GM12878 (cell line): Measurements from ENCODE around the gene YBEY. TPM values are rescaled to one million over a fixed set of nuclear protein-coding genes. Genes with fewer than 3 reads are reported as not detected.

ENCODE experiments used
- ATAC-seq: fragments of 200-7000 bp; cut with Tn5 transposase; 3 replicates; pipeline ENCODE4 v1.9.1; 2020; ENCODE audit warnings: mild to moderate bottlenecking, moderate library complexity
- BruUV-seq: library from RNA; stranded (reverse); fragments of 400-500 nt; replicated peaks from 2 replicates; lab custom pipeline; 2021; lab: Mats Ljungman, UMichigan
- CTCF ChIA-PET: fragments of 300-600 bp; sonication (Branson Sonifier 250); formaldehyde crosslinking; extraction: SDS; loops from one replicate; lab custom pipeline; 2021; ENCODE audit warnings: inconsistent platforms; lab: Yijun Ruan, JAX
- POLR2A ChIA-PET: fragments of 350-600 bp; formaldehyde crosslinking; extraction: SDS; loops from one replicate; lab custom pipeline; 2021; ENCODE audit warnings: inconsistent platforms; lab: Charles Lee
- RAD21 ChIA-PET: fragments of 300-600 bp; sonication (Branson Sonifier 250); formaldehyde crosslinking; loops from one replicate; lab custom pipeline; 2023; ENCODE audit warnings: antibody characterized with exemption; ENCODE audit not compliant: unreplicated experiment; lab: Charles Lee
- SMC1A ChIA-PET: fragments of 300-600 bp; sonication (Branson Sonifier 250); formaldehyde crosslinking; loops from one replicate; lab custom pipeline; 2023; ENCODE audit not compliant: unreplicated experiment, uncharacterized antibody; lab: Charles Lee
- DNase-seq: peaks from one replicate; pipeline ENCODE4 v3.0.0-alpha.2; 2011; ENCODE audit warnings: low read depth, low spot score
- FAIRE-seq: peaks from 3 replicates; lab custom pipeline; 2011; peaks lifted over from hg19 to GRCh38; lab: Jason Lieb, UNC
- H2AFZ ChIP-seq: 2 replicates; pipeline ENCODE4 v1.6.0; 2011; ENCODE audit warnings: low read depth, low read length, control low read depth; ENCODE audit not compliant: control insufficient read depth
- H3K27ac ChIP-seq: 2 replicates; pipeline ENCODE4 v1.5.1; 2011; ENCODE audit warnings: control low read depth; ENCODE audit not compliant: control insufficient read depth, insufficient read depth
- H3K27me3 ChIP-seq, 2 experiments: replicated peaks in 1 of 2; 2 replicates each; pipeline versions ENCODE4 v1.6.0 to v1.6.1; 2011; ENCODE audit warnings: low read length in 1 of 2; ENCODE audit not compliant: control insufficient read depth in 2 of 2, insufficient read depth in 2 of 2
- H3K36me3 ChIP-seq, 2 experiments: 2 replicates each; pipeline ENCODE4 v1.5.1; 2011; ENCODE audit warnings: low read length in 1 of 2; ENCODE audit not compliant: control insufficient read depth in 2 of 2, insufficient read depth in 2 of 2
- H3K4me1 ChIP-seq: 2 replicates; pipeline ENCODE4 v1.6.1; 2011; ENCODE audit warnings: mild to moderate bottlenecking, low read length, moderate library complexity, mixed read lengths; ENCODE audit not compliant: control insufficient read depth, insufficient read depth
- H3K4me2 ChIP-seq: 2 replicates; pipeline ENCODE4 v1.6.0; 2011; ENCODE audit warnings: control low read depth; ENCODE audit not compliant: control insufficient read depth, insufficient read depth
- H3K4me3 ChIP-seq: fragments of 200-600 bp; sonication (generic); 2 replicates; pipeline ENCODE4 v1.5.1; 2016
- H3K79me2 ChIP-seq: 2 replicates; pipeline ENCODE4 v1.6.0; 2011; ENCODE audit warnings: low read length; ENCODE audit not compliant: control insufficient read depth, insufficient read depth
- H3K9ac ChIP-seq: 2 replicates; pipeline ENCODE4 v1.8.0; 2011; ENCODE audit warnings: low read length, control low read depth, mixed read lengths; ENCODE audit not compliant: control insufficient read depth, insufficient read depth
- H3K9me3 ChIP-seq: replicated peaks from 3 replicates; pipeline ENCODE4 v1.5.1; 2011; ENCODE audit warnings: mild to moderate bottlenecking, low read length; ENCODE audit not compliant: control insufficient read depth, insufficient read depth
- H4K20me1 ChIP-seq: 2 replicates; pipeline ENCODE4 v1.6.0; 2011; ENCODE audit not compliant: control insufficient read depth, insufficient read depth
- CBX5 ChIP-seq: sonication (generic); IDR thresholded peaks from 2 replicates; pipeline ENCODE4 v1.6.1; 2016; ENCODE audit warnings: low read depth, moderate library complexity, mild to moderate bottlenecking, inconsistent platforms
- DPF2 ChIP-seq: fragments of 450-650 bp; IDR thresholded peaks from 2 replicates; pipeline ENCODE4 v1.6.1; 2017; ENCODE audit warnings: mild to moderate bottlenecking
- IKZF1 ChIP-seq: fragments of 450-650 bp; conservative IDR thresholded peaks from 2 replicates; pipeline ENCODE4 v1.6.1; 2017; ENCODE audit warnings: antibody characterized with exemption, mild to moderate bottlenecking
- MEF2B ChIP-seq: fragments of 450-650 bp; IDR thresholded peaks from 2 replicates; pipeline ENCODE4 v1.6.1; 2018; ENCODE audit warnings: mild to moderate bottlenecking, moderate library complexity; ENCODE audit not compliant: partially characterized antibody, poor library complexity, severe bottlenecking
- MTA2 ChIP-seq: fragments of 450-650 bp; IDR thresholded peaks from 2 replicates; pipeline ENCODE4 v1.6.1; 2016; ENCODE audit warnings: low read depth, mild to moderate bottlenecking, moderate library complexity
- PBX3 ChIP-seq: IDR thresholded peaks from 2 replicates; pipeline ENCODE4 v1.6.1; 2011; ENCODE audit warnings: mild to moderate bottlenecking, low read depth, low read length, moderate library complexity; ENCODE audit not compliant: insufficient replicate concordance
- RFX5 ChIP-seq: IDR thresholded peaks from 2 replicates; pipeline ENCODE4 v1.6.1; 2011; ENCODE audit warnings: low read depth, low read length, improper control_type of control experiment
- WGBS: methylation state at CpG from one replicate; pipeline ENCODE4 v1.1.6; 2016; ENCODE audit warnings: low lambda C conversion rate; ENCODE audit not compliant: insufficient replicate concordance, insufficient coverage; ENCODE audit errors: missing lambda C conversion rate; 5-methylcytosine and 5-hydroxymethylcytosine counted together
- in situ Hi-C: fragments of 300-500 bp; cut with MboI; formaldehyde crosslinking; loops from 9 replicates; pipeline ENCODE4 v1.14.3; 2018; ENCODE audit warnings: mixed read lengths
- intact Hi-C: fragments of 100-400 bp; cut with micrococcal nuclease; formaldehyde crosslinking; loops from one replicate; pipeline ENCODE4 v1.14.2; 2022; ENCODE audit not compliant: unreplicated experiment
- polyA plus RNA-seq, 11 experiments: library from polyadenylated mRNA; depleted of rRNA in 4 of 11; unstranded in 6 of 11; stranded (reverse) in 5 of 11; fragments of >200 nt; fragmentation: Nextera tagmentation in 4 of 11; fragmentation: Illumina TruSeq in 1 of 11; extraction: Ambion mirVana in 4 of 11; extraction: Trizol in 1 of 11; gene quantifications; 1 replicate in 1 of 11; 2 replicates in 10 of 11; pipeline versions ENCODE4 v1.2.1 to v1.2.3, GENCODE V29; 2011 to 2016; ENCODE audit warnings: inconsistent platforms in 2 of 11, missing spikeins in 2 of 11, low read depth in 1 of 11
- total RNA-seq, 4 experiments: library from RNA; depleted of rRNA in 3 of 4; stranded (reverse); fragments of >200 nt in 3 of 4; fragmentation: Illumina TruSeq in 1 of 4; extraction: Trizol in 1 of 4; gene quantifications; 2 replicates each; pipeline versions ENCODE4 v1.2.1 to v1.2.3, GENCODE V29; 2013 to 2021
- TF ChIP-seq, protein P1 (sequence below): fragments of 450-650 bp; IDR thresholded peaks from 2 replicates; pipeline ENCODE4 v1.6.1; 2017; ENCODE audit warnings: mild to moderate bottlenecking, moderate library complexity
- TF ChIP-seq, protein P2 (sequence below): fragments of 450-650 bp; IDR thresholded peaks from 2 replicates; pipeline ENCODE4 v1.6.1; 2017; ENCODE audit warnings: mild to moderate bottlenecking

YBEY gene
- total and polyA plus RNA-seq, 10 of the 15 experiments (the other 5 are each of a cell fraction or from before 2014, with no cell fraction given), result 6.5 to 31.4 (median 18.5) TPM

DNA sequence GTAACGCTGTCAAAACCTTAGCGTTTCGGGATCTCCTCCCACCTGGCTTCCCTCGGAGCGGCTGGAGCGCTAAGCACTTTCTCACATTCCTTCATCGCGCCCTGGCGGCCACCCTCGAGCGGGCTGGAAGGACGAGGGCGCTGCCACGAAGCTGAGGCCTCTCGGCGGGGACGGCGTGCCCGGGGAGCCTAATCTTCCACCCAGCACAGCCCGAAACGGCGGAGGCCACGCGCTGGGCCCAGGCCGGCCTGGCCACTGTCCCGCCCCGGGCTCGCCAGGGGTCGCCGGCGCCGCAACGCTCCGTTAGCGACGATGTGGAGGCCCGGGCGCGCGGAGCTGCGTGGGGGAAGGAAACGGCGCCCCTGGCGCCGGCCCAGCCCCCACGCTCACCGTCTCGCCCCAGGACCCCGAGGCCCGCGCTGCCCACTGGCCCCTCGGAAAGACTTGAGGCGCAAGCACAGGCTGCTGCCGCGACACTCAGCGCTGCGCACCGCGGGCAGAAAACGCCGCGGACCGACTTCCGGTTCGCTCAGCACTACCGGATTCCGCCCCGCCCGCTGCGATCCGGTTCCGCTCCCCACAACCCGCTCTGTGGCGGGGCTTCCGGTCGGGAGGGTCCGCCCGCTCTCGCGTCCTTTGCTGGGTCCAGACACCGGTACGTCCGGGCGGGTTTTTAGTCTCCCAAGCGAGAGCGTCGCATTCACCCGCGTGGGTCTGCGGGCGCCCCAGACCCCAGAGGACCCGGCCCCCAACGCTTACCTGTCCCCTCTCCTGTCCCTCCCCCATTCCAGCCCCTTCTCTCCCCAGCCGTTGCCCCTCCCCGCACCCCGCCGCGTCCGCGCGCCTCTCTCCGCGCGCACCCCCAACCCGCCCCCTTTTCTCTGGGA is at the start of gene YBEY (continued):
- TF ChIP-seq, protein P1, sequence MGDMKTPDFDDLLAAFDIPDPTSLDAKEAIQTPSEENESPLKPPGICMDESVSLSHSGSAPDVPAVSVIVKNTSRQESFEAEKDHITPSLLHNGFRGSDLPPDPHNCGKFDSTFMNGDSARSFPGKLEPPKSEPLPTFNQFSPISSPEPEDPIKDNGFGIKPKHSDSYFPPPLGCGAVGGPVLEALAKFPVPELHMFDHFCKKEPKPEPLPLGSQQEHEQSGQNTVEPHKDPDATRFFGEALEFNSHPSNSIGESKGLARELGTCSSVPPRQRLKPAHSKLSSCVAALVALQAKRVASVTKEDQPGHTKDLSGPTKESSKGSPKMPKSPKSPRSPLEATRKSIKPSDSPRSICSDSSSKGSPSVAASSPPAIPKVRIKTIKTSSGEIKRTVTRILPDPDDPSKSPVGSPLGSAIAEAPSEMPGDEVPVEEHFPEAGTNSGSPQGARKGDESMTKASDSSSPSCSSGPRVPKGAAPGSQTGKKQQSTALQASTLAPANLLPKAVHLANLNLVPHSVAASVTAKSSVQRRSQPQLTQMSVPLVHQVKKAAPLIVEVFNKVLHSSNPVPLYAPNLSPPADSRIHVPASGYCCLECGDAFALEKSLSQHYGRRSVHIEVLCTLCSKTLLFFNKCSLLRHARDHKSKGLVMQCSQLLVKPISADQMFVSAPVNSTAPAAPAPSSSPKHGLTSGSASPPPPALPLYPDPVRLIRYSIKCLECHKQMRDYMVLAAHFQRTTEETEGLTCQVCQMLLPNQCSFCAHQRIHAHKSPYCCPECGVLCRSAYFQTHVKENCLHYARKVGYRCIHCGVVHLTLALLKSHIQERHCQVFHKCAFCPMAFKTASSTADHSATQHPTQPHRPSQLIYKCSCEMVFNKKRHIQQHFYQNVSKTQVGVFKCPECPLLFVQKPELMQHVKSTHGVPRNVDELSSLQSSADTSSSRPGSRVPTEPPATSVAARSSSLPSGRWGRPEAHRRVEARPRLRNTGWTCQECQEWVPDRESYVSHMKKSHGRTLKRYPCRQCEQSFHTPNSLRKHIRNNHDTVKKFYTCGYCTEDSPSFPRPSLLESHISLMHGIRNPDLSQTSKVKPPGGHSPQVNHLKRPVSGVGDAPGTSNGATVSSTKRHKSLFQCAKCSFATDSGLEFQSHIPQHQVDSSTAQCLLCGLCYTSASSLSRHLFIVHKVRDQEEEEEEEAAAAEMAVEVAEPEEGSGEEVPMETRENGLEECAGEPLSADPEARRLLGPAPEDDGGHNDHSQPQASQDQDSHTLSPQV, result 0 out of 2 replicates have a peak, but pooled peaks have one; percentile 47
- TF ChIP-seq MEF2B (peak; percentile 22), CBX5 (peak; percentile 47; the same call in 1 of the 2 replicates)

DNA sequence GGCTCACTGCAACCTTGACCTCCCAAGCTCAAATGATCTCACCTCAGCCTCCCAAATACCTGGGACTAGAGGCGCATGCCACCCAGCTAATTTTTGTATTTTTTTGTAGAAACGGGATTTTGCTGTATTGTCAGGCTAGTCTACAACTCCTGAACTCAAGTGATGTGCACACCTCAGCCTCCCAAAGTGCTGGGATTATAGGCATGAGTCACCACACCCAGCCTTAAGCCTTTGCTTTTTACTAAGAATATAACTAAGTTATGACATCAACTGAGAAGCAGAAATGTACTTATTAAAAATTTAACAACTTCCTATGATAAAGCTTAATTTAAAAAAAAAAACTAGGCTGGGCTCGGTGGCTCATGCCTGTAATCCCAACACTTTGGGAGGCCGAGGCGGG is 48.7 kb upstream of the YBEY start:
- ChIA-PET CTCF (interaction anchor here (0.9 to 1.1 kb wide), 2 partner anchors 13 to 16 kb away, joined by 3 read pairs; no protein-coding TSS in a partner anchor), RAD21 (interaction anchor here (1.8 kb wide), 1 partner anchor 94 kb away, joined by 4 read pairs; no protein-coding TSS in a partner anchor), POLR2A (no interaction called here), SMC1A (no interaction called here)
- Histone ChIP-seq H3K79me2 (no peaks in the 10 kb centered on the region), H3K4me2 (no peak overlapping the region), H3K9me3 (no peaks in the 10 kb centered on the region), H4K20me1 (no peaks in the 10 kb centered on the region), H3K4me3 (no peak overlapping the region), H3K9ac (no peak overlapping the region), H3K36me3 (peaks cover 12 to 43% of the 10 kb centered on the region in 2 experiments), H3K4me1 (no peaks in the 10 kb centered on the region), H3K27ac (no peak overlapping the region), H2AFZ (no peak overlapping the region), H3K27me3 (no peaks in the 10 kb centered on the region)
- in situ Hi-C loops (no loop called here), intact Hi-C loops (no loop called here)
- no peak for ATAC-seq
- BruUV-seq, result no TSS peak
- no peak for DNase-seq
- FAIRE-seq, result no peak
- WGBS, result 96% methylated on average over 5 of the region's 5 CpGs
- TF ChIP-seq RFX5 (no peak), MTA2 (no peak), PBX3 (no peak), IKZF1 (no peak), DPF2 (no peak)
- TF ChIP-seq, protein P2, sequence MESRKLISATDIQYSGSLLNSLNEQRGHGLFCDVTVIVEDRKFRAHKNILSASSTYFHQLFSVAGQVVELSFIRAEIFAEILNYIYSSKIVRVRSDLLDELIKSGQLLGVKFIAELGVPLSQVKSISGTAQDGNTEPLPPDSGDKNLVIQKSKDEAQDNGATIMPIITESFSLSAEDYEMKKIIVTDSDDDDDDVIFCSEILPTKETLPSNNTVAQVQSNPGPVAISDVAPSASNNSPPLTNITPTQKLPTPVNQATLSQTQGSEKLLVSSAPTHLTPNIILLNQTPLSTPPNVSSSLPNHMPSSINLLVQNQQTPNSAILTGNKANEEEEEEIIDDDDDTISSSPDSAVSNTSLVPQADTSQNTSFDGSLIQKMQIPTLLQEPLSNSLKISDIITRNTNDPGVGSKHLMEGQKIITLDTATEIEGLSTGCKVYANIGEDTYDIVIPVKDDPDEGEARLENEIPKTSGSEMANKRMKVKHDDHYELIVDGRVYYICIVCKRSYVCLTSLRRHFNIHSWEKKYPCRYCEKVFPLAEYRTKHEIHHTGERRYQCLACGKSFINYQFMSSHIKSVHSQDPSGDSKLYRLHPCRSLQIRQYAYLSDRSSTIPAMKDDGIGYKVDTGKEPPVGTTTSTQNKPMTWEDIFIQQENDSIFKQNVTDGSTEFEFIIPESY, result no peak
